Mesothelial cell of epicardium (in vitro differentiated cells): Measurements from ENCODE around the gene YEATS4. TPM values are rescaled to one million over a fixed set of nuclear protein-coding genes. Genes with fewer than 3 reads are reported as not detected.

ENCODE experiments used
- DNase-seq, 2 experiments: peaks; one replicate each; pipeline ENCODE4 v3.0.0; 2021; ENCODE audit warnings: low spot score in 2 of 2; ENCODE audit not compliant: unreplicated experiment in 2 of 2
- H3K27ac Mint-ChIP-seq: 2 replicates; pipeline ENCODE4 v1.8.0; 2021; ENCODE audit warnings: mixed read lengths
- H3K27me3 Mint-ChIP-seq: 2 replicates; pipeline ENCODE4 v1.8.0; 2021; ENCODE audit warnings: low read depth, mixed read lengths
- H3K36me3 Mint-ChIP-seq: 2 replicates; pipeline ENCODE4 v1.8.0; 2021; ENCODE audit warnings: mixed read lengths
- H3K4me1 Mint-ChIP-seq: 2 replicates; pipeline ENCODE4 v1.8.0; 2021; ENCODE audit warnings: mixed read lengths
- H3K4me3 Mint-ChIP-seq: 2 replicates; pipeline ENCODE4 v1.8.0; 2021; ENCODE audit warnings: mild to moderate bottlenecking, moderate library complexity, mixed read lengths
- H3K9me3 Mint-ChIP-seq: 2 replicates; pipeline ENCODE4 v1.8.0; 2021; ENCODE audit warnings: mixed read lengths
- CTCF ChIP-seq: fragments of 200-600 bp; sonication (generic); IDR thresholded peaks from one replicate; pipeline ENCODE4 v1.5.0; 2021; ENCODE audit warnings: antibody characterized with exemption; ENCODE audit not compliant: unreplicated experiment
- total RNA-seq: library from RNA; stranded (reverse); gene quantifications from 3 replicates; pipeline ENCODE4 v1.2.1, GENCODE V29; 2021

The YEATS4 gene
- total RNA-seq, 1 donor from 2014 or later: 20.7 TPM

- H3K9me3 Mint-ChIP-seq: no peaks in the 10 kb centered on the region
- H3K27me3 Mint-ChIP-seq: no peaks in the 10 kb centered on the region
- H3K4me3 Mint-ChIP-seq: no peak overlapping the region
- peaks cover 13% of the 10 kb centered on the region for H3K4me1 Mint-ChIP-seq
- H3K36me3 Mint-ChIP-seq: peaks cover 5% of the 10 kb centered on the region
- TF ChIP-seq CTCF: peak; percentile 73
- no peak for DNase-seq
- no peak overlapping the region for H3K27ac Mint-ChIP-seq
Measured at GRCh38 chr12:69388371-69388770, 28.8 kb downstream of the YEATS4 start.

GRCh38 chr12:69389831-69390230, 30.3 kb downstream of the YEATS4 start:
- H3K27ac Mint-ChIP-seq: peak overlapping the region; percentile 22
- H3K36me3 Mint-ChIP-seq: peaks cover 5% of the 10 kb centered on the region
- TF ChIP-seq CTCF: no peak
- H3K9me3 Mint-ChIP-seq: no peaks in the 10 kb centered on the region
- H3K4me3 Mint-ChIP-seq: no peak overlapping the region
- DNase-seq: no peak
- no peaks in the 10 kb centered on the region for H3K27me3 Mint-ChIP-seq
- H3K4me1 Mint-ChIP-seq: peaks cover 7% of the 10 kb centered on the region

GRCh38 chr12:69392179-69392928, 32.8 kb downstream of the YEATS4 start:
- DNase-seq: no peak
- TF ChIP-seq CTCF: no peak
- H3K4me1 Mint-ChIP-seq: peaks cover 2% of the 10 kb centered on the region

GRCh38 chr12:69396041-69396440, 36.5 kb downstream of the YEATS4 start:
- no peak overlapping the region for H3K27ac Mint-ChIP-seq
- H3K36me3 Mint-ChIP-seq: peaks cover 20% of the 10 kb centered on the region
- peaks cover 20% of the 10 kb centered on the region for H3K9me3 Mint-ChIP-seq
- no peak for TF ChIP-seq CTCF
- no peak overlapping the region for H3K4me3 Mint-ChIP-seq
- no peak for DNase-seq
- H3K4me1 Mint-ChIP-seq: no peaks in the 10 kb centered on the region
- no peaks in the 10 kb centered on the region for H3K27me3 Mint-ChIP-seq

More at GRCh38 chr12:69392179-69392928, 32.8 kb downstream of the YEATS4 start:
- H3K4me3 Mint-ChIP-seq: no peak overlapping the region
- H3K27ac Mint-ChIP-seq: no peak overlapping the region
- peaks cover 8% of the 10 kb centered on the region for H3K9me3 Mint-ChIP-seq
- peaks cover 11% of the 10 kb centered on the region for H3K36me3 Mint-ChIP-seq
- H3K27me3 Mint-ChIP-seq: no peaks in the 10 kb centered on the region

GRCh38 chr12:69396963-69397362, 37.4 kb downstream of the YEATS4 start:
- no peak for TF ChIP-seq CTCF
- peaks cover 20% of the 10 kb centered on the region for H3K9me3 Mint-ChIP-seq
- peaks cover 17% of the 10 kb centered on the region for H3K36me3 Mint-ChIP-seq
- DNase-seq: no peak
- H3K27ac Mint-ChIP-seq: no peak overlapping the region
- no peaks in the 10 kb centered on the region for H3K4me1 Mint-ChIP-seq
- H3K4me3 Mint-ChIP-seq: no peak overlapping the region
- H3K27me3 Mint-ChIP-seq: no peaks in the 10 kb centered on the region
